Mucosa of descending colon (tissue), 3 donors: Measurements from ENCODE around the gene PARP8. TPM values are rescaled to one million over a fixed set of nuclear protein-coding genes. Genes with fewer than 3 reads are reported as not detected.

Source experiments
- ATAC-seq: fragments of 200-7000 bp; cut with Tn5 transposase; one replicate; pipeline ENCODE4 v1.9.1; 2020; ENCODE audit warnings: mild to moderate bottlenecking, moderate library complexity
- DNase-seq, 3 donors: peaks; one replicate each; pipeline ENCODE4 v3.0.0-alpha.2; 2020
- H3K36me3 ChIP-seq: fragments of 200-600 bp; one replicate; pipeline ENCODE4 v1.8.0; 2021; ENCODE audit warnings: low read depth, mild to moderate bottlenecking
- H3K4me1 ChIP-seq: fragments of 200-600 bp; one replicate; pipeline ENCODE4 v1.8.0; 2021; ENCODE audit warnings: low read depth, mild to moderate bottlenecking
- H3K4me3 ChIP-seq: fragments of 200-600 bp; one replicate; pipeline ENCODE4 v1.8.0; 2021; ENCODE audit warnings: mild to moderate bottlenecking
- H3K9me3 ChIP-seq: fragments of 200-600 bp; one replicate; pipeline ENCODE4 v1.8.0; 2021; ENCODE audit warnings: mild to moderate bottlenecking
- intact Hi-C, 2 donors: fragments of 100-400 bp; cut with DNase I in 1 of 2; cut with micrococcal nuclease in 1 of 2; formaldehyde crosslinking; loops; one replicate each; pipeline versions ENCODE4 v1.11.0 to v1.11.1; 2022; cut with DNase I, micrococcal nuclease
- total RNA-seq, 3 donors: library from RNA; stranded (reverse); fragmentation: NEBNext Ultra II Directional in 2 of 3; extraction: Animal tissue kit (Norgen Biotek cat#: 25700) in 2 of 3; gene quantifications; one replicate each; pipeline versions ENCODE4 v1.2.1 to v1.2.4, GENCODE V29; 2021 to 2023
- TF ChIP-seq, protein P1 (sequence below): fragments of 200-600 bp; IDR thresholded peaks from one replicate; pipeline ENCODE4 v1.8.0; 2022; ENCODE audit warnings: antibody characterized with exemption, mild to moderate bottlenecking
- donor health status: DM: no; HTN: no; CAD: no; lungs with moderate emphysema.
- donor health status: DM: no; HTN: no; CAD: no.
- donor health status: DM: no; HTN: yes; CAD: no.

PARP8 gene
- total RNA-seq, 3 donors from 2014 or later = 7.4 to 29.3 (median 20.1) TPM

DNA sequence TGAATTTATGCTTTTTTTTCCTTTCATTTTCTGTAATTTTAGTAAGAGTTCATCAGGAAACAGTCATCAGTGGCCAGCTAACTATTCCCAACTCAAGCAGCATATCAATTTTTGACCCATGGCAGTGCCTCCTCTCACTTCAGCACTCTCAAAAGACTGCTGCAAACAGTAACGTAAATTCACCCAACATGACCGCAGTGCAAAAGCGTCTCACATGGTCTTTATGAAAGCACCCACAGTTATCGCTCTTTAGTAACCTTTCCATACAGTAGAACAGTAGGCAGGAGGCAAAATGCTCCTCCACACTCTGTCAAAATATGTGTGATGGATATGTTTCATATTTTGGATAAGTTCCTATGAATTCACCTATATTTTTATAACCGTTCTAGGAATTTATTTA is 48.6 kb downstream of the PARP8 start:
- Histone ChIP-seq H3K4me1 (peaks cover 4% of the 10 kb centered on the region), H3K9me3 (no peaks in the 10 kb centered on the region), H3K4me3 (no peak overlapping the region), H3K36me3 (no peaks in the 10 kb centered on the region)
- TF ChIP-seq, protein P1, sequence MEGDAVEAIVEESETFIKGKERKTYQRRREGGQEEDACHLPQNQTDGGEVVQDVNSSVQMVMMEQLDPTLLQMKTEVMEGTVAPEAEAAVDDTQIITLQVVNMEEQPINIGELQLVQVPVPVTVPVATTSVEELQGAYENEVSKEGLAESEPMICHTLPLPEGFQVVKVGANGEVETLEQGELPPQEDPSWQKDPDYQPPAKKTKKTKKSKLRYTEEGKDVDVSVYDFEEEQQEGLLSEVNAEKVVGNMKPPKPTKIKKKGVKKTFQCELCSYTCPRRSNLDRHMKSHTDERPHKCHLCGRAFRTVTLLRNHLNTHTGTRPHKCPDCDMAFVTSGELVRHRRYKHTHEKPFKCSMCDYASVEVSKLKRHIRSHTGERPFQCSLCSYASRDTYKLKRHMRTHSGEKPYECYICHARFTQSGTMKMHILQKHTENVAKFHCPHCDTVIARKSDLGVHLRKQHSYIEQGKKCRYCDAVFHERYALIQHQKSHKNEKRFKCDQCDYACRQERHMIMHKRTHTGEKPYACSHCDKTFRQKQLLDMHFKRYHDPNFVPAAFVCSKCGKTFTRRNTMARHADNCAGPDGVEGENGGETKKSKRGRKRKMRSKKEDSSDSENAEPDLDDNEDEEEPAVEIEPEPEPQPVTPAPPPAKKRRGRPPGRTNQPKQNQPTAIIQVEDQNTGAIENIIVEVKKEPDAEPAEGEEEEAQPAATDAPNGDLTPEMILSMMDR = no peak
- intact Hi-C loops = no loop called here
- DNase-seq (no peak), ATAC-seq (no peak)

DNA sequence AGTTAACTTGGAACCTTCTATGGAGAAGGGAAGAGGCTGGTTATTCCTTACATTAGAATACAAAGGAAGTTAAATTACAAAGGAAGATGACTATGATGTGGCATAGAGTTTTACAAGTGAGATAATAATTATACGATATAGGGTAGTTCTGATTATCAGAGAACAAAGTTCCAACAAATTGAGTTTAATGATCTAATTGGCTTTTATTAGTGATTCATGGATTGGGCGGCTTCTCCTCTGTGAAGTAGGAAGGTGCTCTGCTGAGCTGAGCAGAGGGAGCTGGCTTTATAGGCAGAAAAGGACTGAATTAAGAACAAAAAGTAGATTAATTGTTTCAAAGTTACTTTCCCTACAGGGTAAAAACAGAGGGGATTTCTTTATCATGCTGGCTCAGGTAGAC is 49.7 kb downstream of the PARP8 start:
- DNase-seq (no peak), ATAC-seq (no peak)
- intact Hi-C loops = no loop called here
- no peaks in the 10 kb centered on the region for H3K9me3 ChIP-seq
- H3K36me3 ChIP-seq = no peaks in the 10 kb centered on the region
- no peaks in the 10 kb centered on the region for H3K4me1 ChIP-seq
- TF ChIP-seq, protein P1 = no peak
- H3K4me3 ChIP-seq = no peak overlapping the region

DNA sequence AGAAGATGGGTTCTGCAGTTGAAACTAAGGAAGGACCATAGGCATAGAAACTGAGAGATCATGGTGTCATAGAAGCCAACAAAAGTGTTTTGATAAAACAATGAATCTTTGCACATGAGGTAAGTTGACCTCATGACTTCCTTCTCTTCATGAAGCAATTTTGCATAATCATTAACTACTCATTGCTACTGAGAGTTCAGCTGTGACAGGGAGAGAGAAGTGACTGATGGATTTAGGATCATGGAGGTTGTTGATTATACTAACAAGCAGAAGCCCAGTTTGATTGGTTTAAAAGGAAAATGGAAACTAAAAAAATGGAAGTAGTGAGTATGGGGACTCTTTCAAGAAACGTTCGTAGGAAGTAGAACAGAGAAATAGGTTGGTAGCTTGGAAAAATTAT is 51.2 kb downstream of the PARP8 start:
- H3K36me3 ChIP-seq = no peaks in the 10 kb centered on the region
- intact Hi-C loops = no loop called here
- no peak overlapping the region for H3K4me3 ChIP-seq
- ATAC-seq = peak; percentile 93
- TF ChIP-seq, protein P1 = no peak
- no peak for DNase-seq
- no peaks in the 10 kb centered on the region for H3K4me1 ChIP-seq
- no peaks in the 10 kb centered on the region for H3K9me3 ChIP-seq

DNA sequence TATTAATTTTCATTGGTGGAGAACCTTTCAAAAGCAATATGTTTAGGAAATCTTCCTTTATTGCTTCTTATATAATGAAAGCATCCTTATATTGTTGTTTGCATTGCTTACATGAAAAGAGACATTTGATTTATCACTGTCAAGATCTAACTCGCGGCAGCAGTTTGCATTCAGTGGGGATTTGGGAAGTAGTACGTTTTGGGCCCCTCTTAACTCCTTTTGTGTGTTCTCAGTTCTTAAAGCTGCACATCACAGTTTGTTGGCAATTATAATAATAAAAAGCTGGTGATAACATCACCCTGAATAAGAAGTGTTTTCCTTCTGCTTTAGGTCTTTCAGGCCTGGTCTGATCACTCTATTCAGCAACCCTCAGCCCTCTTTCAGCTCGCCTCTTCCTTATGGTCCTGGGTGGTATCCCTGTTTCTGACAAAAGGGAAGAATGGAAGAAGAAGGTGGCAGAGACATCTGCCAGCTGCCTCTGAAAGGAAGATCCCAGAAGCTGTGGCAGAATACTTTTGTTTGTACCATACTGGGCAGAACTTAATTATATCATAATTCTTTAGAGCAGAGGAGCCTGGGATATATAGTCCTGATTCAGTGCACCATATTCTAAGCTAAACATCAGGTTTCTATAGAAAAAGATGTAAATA is 53.7 kb downstream of the PARP8 start:
- no peak overlapping the region for H3K4me3 ChIP-seq
- no peaks in the 10 kb centered on the region for H3K9me3 ChIP-seq
- no peaks in the 10 kb centered on the region for H3K4me1 ChIP-seq
- no peak for DNase-seq
- no peaks in the 10 kb centered on the region for H3K36me3 ChIP-seq
- TF ChIP-seq, protein P1 = no peak
- intact Hi-C loops = no loop called here
- no peak for ATAC-seq

DNA sequence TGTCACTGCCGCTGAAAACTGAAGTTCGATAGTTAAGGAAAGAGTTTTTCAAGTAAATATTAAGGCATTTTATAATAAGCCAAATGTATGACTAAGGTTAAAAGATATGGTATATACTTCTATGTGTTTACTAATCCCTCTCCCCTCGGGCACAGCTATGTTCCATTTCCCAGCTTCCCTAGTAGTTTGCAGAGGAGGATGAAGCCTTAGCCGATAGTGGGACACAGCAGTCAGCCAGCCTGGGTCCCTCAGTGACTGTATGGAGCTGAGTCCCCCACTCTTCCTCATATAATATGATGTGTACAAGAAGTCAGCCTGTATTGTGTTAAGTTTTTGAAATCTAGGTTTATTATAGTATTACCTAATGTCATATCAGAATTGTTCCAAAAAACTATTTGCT is 55.8 kb downstream of the PARP8 start:
- Histone ChIP-seq H3K4me3 (no peak overlapping the region), H3K4me1 (peaks cover 6% of the 10 kb centered on the region), H3K36me3 (no peaks in the 10 kb centered on the region), H3K9me3 (no peaks in the 10 kb centered on the region)
- intact Hi-C loops = no loop called here
- DNase-seq (no peak), ATAC-seq (no peak)
- TF ChIP-seq, protein P1 = no peak

DNA sequence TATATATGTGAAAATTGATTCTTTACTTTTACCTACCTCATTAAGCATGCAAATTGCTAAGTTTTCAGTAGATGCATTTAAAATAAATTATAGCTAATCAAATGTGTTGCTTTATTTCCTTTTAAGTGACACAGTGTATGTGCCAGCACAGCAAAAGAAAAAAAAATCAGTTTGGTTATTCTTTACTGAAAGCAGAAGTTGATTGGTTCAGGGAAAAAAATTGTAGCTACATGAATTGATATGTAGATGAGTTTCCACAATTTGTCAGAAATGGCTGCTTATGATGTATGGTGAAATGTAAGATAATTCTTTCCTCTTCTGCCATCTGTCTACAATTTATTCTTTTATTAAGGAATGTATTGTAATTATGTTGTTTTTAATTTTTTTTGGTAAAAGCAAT is 57.8 kb downstream of the PARP8 start:
- H3K36me3 ChIP-seq = no peaks in the 10 kb centered on the region
- TF ChIP-seq, protein P1 = no peak
- intact Hi-C loops = no loop called here
- H3K4me3 ChIP-seq = no peak overlapping the region
- DNase-seq (no peak), ATAC-seq (no peak)
- no peaks in the 10 kb centered on the region for H3K9me3 ChIP-seq
- peaks cover 6% of the 10 kb centered on the region for H3K4me1 ChIP-seq
